ENCODE data around the gene NDUFAB1.
"Not testable (repeated sequence)": the region's sequence is repeated elsewhere in the genome, so short reads cannot be mapped to it uniquely, and the experiment has no call there.

- not testable (repeated sequence) for TF ChIP-seq CTCF, POLR2A (IDR thresholded peaks at IDR 0.05)
These were observed 14.8 kb upstream of the NDUFAB1 start for GRCh38 chr16:23610905-23611304.

Measured in thyroid gland (tissue), 4 donors.